CD14-positive monocyte (primary cell): ENCODE data around the gene UQCRH. TPM values are rescaled to one million over a fixed set of nuclear protein-coding genes. Genes with fewer than 3 reads are reported as not detected.

Experiments used
- DNase-seq, 3 donors: peaks; one replicate each; pipeline ENCODE4 v3.0.0-alpha.2; 2011 to 2022
- H2AFZ ChIP-seq: 2 replicates; pipeline ENCODE4 v1.6.0; 2012; ENCODE audit warnings: mild to moderate bottlenecking, low read depth, low read length, inconsistent platforms; ENCODE audit not compliant: insufficient read depth, poor library complexity, severe bottlenecking
- H3K27ac ChIP-seq, 2 donors: 1 replicate in 1 of 2; 2 replicates in 1 of 2; pipeline ENCODE4 v1.5.1; 2012 to 2013; ENCODE audit warnings: low read length in 2 of 2, control low read depth in 1 of 2, inconsistent platforms in 1 of 2, low read depth in 1 of 2, mild to moderate bottlenecking in 1 of 2
- H3K27me3 ChIP-seq, 2 donors: one replicate each; pipeline versions ENCODE4 v1.6.0 to v1.6.1; 2011 to 2013; ENCODE audit warnings: low read length in 2 of 2; ENCODE audit not compliant: control insufficient read depth in 2 of 2, insufficient read depth in 2 of 2
- H3K36me3 ChIP-seq, 2 donors: replicated peaks in 1 of 2; 1 replicate in 1 of 2; 2 replicates in 1 of 2; pipeline versions ENCODE4 v1.5.1 to v1.6.1; 2012 to 2013; ENCODE audit warnings: low read length in 2 of 2, control low read depth in 1 of 2, inconsistent platforms in 1 of 2, mild to moderate bottlenecking in 1 of 2; ENCODE audit not compliant: insufficient read depth in 2 of 2, control insufficient read depth in 1 of 2
- H3K4me1 ChIP-seq, 2 donors: 1 replicate in 1 of 2; 2 replicates in 1 of 2; pipeline versions ENCODE4 v1.5.1 to v1.6.1; 2012 to 2013; ENCODE audit warnings: low read length in 2 of 2, control low read depth in 1 of 2, inconsistent platforms in 1 of 2, mild to moderate bottlenecking in 1 of 2, moderate library complexity in 1 of 2; ENCODE audit not compliant: insufficient read depth in 2 of 2, control insufficient read depth in 1 of 2
- H3K4me2 ChIP-seq: replicated peaks from 2 replicates; pipeline ENCODE3; 2012; ENCODE audit warnings: low read length, moderate library complexity, mild to moderate bottlenecking; ENCODE audit not compliant: poor library complexity, severe bottlenecking; ENCODE audit errors: extremely low read depth
- H3K4me3 ChIP-seq, 3 experiments: fragments of 200-600 bp in 1 of 3; sonication (generic) in 1 of 3; replicated peaks in 1 of 3; 1 replicate in 2 of 3; 2 replicates in 1 of 3; pipeline ENCODE4 v1.5.1; 2011 to 2013; ENCODE audit warnings: low read length in 3 of 3, mild to moderate bottlenecking in 3 of 3, control low read depth in 2 of 3, low read depth in 2 of 3, inconsistent platforms in 1 of 3, moderate library complexity in 1 of 3
- H3K79me2 ChIP-seq: 2 replicates; pipeline ENCODE4 v1.6.0; 2012; ENCODE audit warnings: mild to moderate bottlenecking, control low read depth, inconsistent platforms, low read length, moderate library complexity; ENCODE audit not compliant: insufficient read depth
- H3K9ac ChIP-seq: 2 replicates; pipeline ENCODE4 v1.6.0; 2017; ENCODE audit warnings: low read length, mild to moderate bottlenecking; ENCODE audit not compliant: insufficient read depth, poor library complexity, severe bottlenecking
- H3K9me3 ChIP-seq, 2 donors: replicated peaks in 1 of 2; 1 replicate in 1 of 2; 2 replicates in 1 of 2; pipeline versions ENCODE4 v1.5.1 to v1.6.1; 2012 to 2013; ENCODE audit warnings: low read length in 2 of 2, control low read depth in 1 of 2; ENCODE audit not compliant: control insufficient read depth in 1 of 2, insufficient read depth in 1 of 2
- H4K20me1 ChIP-seq: 2 replicates; pipeline ENCODE4 v1.6.0; 2012; ENCODE audit warnings: mild to moderate bottlenecking, low read length, control low read depth, moderate library complexity; ENCODE audit not compliant: insufficient read depth
- H3K27ac Mint-ChIP-seq, 7 donors: one replicate each; pipeline ENCODE4 v1.8.0; 2020; ENCODE audit warnings: mild to moderate bottlenecking in 7 of 7, mixed read lengths in 7 of 7, moderate library complexity in 6 of 7, inconsistent platforms in 2 of 7
- H3K27me3 Mint-ChIP-seq, 3 donors: one replicate each; pipeline ENCODE4 v1.8.0; 2021 to 2022; ENCODE audit warnings: low read depth in 3 of 3, mild to moderate bottlenecking in 3 of 3, mixed read lengths in 3 of 3, moderate library complexity in 3 of 3, inconsistent platforms in 1 of 3
- H3K36me3 Mint-ChIP-seq, 2 donors: one replicate each; pipeline ENCODE4 v1.8.0; 2020; ENCODE audit warnings: mixed read lengths in 2 of 2, inconsistent platforms in 1 of 2, mild to moderate bottlenecking in 1 of 2
- H3K4me1 Mint-ChIP-seq: one replicate; pipeline ENCODE4 v1.8.0; 2020; ENCODE audit warnings: mild to moderate bottlenecking, mixed read lengths
- H3K4me3 Mint-ChIP-seq, 2 donors: one replicate each; pipeline ENCODE4 v1.8.0; 2020; ENCODE audit warnings: mild to moderate bottlenecking in 2 of 2, mixed read lengths in 2 of 2, moderate library complexity in 1 of 2
- H3K9me3 Mint-ChIP-seq, 7 donors: one replicate each; pipeline ENCODE4 v1.8.0; 2020 to 2022; ENCODE audit warnings: mixed read lengths in 7 of 7, mild to moderate bottlenecking in 6 of 7, moderate library complexity in 6 of 7, inconsistent platforms in 2 of 7
- WGBS: methylation state at CpG from one replicate; pipeline ENCODE4 v1.1.5; 2013; ENCODE audit warnings: missing lambda C conversion rate; ENCODE audit not compliant: insufficient coverage; 5-methylcytosine and 5-hydroxymethylcytosine counted together
- intact Hi-C, 2 donors: fragments of 100-400 bp; cut with micrococcal nuclease; formaldehyde crosslinking; loops; one replicate each; pipeline versions ENCODE4 v1.15.0 to v1.15.1; 2023
- polyA plus RNA-seq, 3 donors: library from polyadenylated mRNA; depleted of rRNA in 1 of 3; unstranded in 2 of 3; stranded (reverse) in 1 of 3; fragments of 300-500 nt in 2 of 3; fragments of >200 nt in 1 of 3; fragmentation: Illumina TruSeq in 2 of 3; gene quantifications; 1 replicate in 2 of 3; 2 replicates in 1 of 3; pipeline ENCODE4 v1.2.3, GENCODE V29; 2012 to 2021
- TF ChIP-seq, protein P1 (sequence below): fragments of 200-600 bp; IDR thresholded peaks from one replicate; pipeline ENCODE4 v1.8.0; 2022; ENCODE audit warnings: antibody characterized with exemption, mild to moderate bottlenecking

Gene UQCRH
- polyA plus RNA-seq, 3 donors = 261 to 341 (median 266) TPM

DNA sequence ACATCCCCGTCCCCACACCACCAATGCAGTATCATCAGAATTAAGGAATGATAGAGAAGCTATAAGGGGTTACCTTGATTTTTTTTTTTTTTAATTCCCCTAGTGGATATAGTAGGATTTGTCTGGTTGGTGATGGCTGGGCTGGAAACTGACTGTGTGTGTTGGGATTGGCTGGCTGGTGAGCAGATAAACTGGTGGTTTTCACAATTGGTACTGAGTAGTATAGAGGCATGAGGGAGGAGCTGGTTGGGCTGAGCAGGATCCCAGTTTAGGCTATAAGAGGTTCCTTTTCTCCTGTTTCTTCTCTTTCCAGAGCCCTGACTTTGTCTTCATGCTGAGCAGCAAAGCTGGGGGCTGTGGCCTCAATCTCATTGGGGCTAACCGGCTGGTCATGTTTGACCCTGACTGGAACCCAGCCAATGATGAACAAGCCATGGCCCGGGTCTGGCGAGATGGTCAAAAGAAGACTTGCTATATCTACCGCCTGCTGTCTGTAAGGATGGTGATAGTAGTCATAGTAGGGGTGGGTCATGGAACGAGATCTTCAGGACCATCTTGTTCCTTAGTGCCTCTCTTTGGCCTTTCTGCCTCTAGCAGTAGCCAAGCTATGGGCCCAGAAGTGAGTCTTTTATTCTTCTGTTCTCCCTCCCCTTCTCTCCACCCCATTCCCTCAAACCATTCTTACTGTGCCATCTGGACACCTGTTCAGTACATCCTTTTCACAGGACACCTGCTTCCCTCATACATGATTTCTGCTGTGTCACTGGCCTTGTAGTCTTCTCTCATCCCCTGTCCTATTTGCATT is 29.1 kb upstream of the UQCRH start:
- no peak overlapping the region for H3K9ac ChIP-seq
- Mint-ChIP-seq H3K4me3 (no peak overlapping the region), H3K27ac (peak overlapping the region in 4 of 7 donors; percentile 4 to 83 (median 47)), H3K27me3 (peaks cover 0 to 2% (median 0%) of the 10 kb centered on the region in 3 donors), H3K4me1 (no peaks in the 10 kb centered on the region), H3K36me3 (peaks cover 58 to 85% of the 10 kb centered on the region in 2 donors), H3K9me3 (peaks cover 0 to 2% (median 0%) of the 10 kb centered on the region in 7 donors)
- no peaks in the 10 kb centered on the region for H3K79me2 ChIP-seq
- no peak overlapping the region for H2AFZ ChIP-seq
- no peak overlapping the region for H3K4me3 ChIP-seq
- no peaks in the 10 kb centered on the region for H4K20me1 ChIP-seq
- intact Hi-C loops = no loop called here
- H3K27me3 ChIP-seq = no peaks in the 10 kb centered on the region
- H3K4me1 ChIP-seq = no peaks in the 10 kb centered on the region
- no peak overlapping the region for H3K27ac ChIP-seq
- H3K4me2 ChIP-seq = no peak overlapping the region
- TF ChIP-seq, protein P1, sequence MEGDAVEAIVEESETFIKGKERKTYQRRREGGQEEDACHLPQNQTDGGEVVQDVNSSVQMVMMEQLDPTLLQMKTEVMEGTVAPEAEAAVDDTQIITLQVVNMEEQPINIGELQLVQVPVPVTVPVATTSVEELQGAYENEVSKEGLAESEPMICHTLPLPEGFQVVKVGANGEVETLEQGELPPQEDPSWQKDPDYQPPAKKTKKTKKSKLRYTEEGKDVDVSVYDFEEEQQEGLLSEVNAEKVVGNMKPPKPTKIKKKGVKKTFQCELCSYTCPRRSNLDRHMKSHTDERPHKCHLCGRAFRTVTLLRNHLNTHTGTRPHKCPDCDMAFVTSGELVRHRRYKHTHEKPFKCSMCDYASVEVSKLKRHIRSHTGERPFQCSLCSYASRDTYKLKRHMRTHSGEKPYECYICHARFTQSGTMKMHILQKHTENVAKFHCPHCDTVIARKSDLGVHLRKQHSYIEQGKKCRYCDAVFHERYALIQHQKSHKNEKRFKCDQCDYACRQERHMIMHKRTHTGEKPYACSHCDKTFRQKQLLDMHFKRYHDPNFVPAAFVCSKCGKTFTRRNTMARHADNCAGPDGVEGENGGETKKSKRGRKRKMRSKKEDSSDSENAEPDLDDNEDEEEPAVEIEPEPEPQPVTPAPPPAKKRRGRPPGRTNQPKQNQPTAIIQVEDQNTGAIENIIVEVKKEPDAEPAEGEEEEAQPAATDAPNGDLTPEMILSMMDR = no peak
- no peak for DNase-seq
- no peaks in the 10 kb centered on the region for H3K9me3 ChIP-seq
- peaks cover 32 to 61% of the 10 kb centered on the region in 2 donors for H3K36me3 ChIP-seq
- 97% methylated on average over 4 of the region's 6 CpGs for WGBS

DNA sequence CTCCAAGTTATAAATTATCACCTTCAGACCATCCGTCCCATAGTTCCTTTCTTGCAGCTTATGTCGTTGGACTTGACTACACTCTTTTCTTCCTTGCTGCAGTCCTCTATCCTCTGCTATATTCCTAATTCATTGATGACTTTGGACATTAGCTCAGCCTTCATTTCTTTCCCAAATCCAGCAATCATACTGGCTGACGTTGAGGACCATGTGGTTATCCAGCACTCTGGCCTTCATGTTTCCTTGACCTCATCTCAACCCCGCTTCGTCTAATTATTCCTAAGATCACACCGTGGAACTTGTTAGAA is 28.5 kb upstream of the UQCRH start:
- no peak overlapping the region for H3K27ac ChIP-seq
- H3K36me3 ChIP-seq = peaks cover 38 to 64% of the 10 kb centered on the region in 2 donors
- H3K36me3 Mint-ChIP-seq = peaks cover 58 to 85% of the 10 kb centered on the region in 2 donors
- TF ChIP-seq, protein P1 = no peak
- H3K9me3 ChIP-seq = no peaks in the 10 kb centered on the region
- H3K9ac ChIP-seq = no peak overlapping the region
- peaks cover 0 to 2% (median 0%) of the 10 kb centered on the region in 3 donors for H3K27me3 Mint-ChIP-seq
- H3K79me2 ChIP-seq = no peaks in the 10 kb centered on the region
- no peak overlapping the region for H3K4me2 ChIP-seq
- intact Hi-C loops = no loop called here
- WGBS = 91% methylated on average over 6 of the region's 6 CpGs
- H2AFZ ChIP-seq = no peak overlapping the region
- H3K4me3 ChIP-seq = no peak overlapping the region
- DNase-seq = no peak
- no peak overlapping the region for H3K4me3 Mint-ChIP-seq
- H4K20me1 ChIP-seq = no peaks in the 10 kb centered on the region
- H3K4me1 ChIP-seq = no peaks in the 10 kb centered on the region
- H3K4me1 Mint-ChIP-seq = no peaks in the 10 kb centered on the region
- H3K27ac Mint-ChIP-seq = peak overlapping the region in 4 of 7 donors; percentile 4 to 52 (median 16)
- H3K9me3 Mint-ChIP-seq = peaks cover 0 to 2% (median 0%) of the 10 kb centered on the region in 7 donors
- no peaks in the 10 kb centered on the region for H3K27me3 ChIP-seq
